Mesothelial cell of epicardium (in vitro differentiated cells): Measurements from ENCODE around the gene LAMC2. TPM values are rescaled to one million over a fixed set of nuclear protein-coding genes. Genes with fewer than 3 reads are reported as not detected.

Experiments used
- DNase-seq, 2 experiments: peaks; one replicate each; pipeline ENCODE4 v3.0.0; 2021; ENCODE audit warnings: low spot score in 2 of 2; ENCODE audit not compliant: unreplicated experiment in 2 of 2
- H3K27ac Mint-ChIP-seq: 2 replicates; pipeline ENCODE4 v1.8.0; 2021; ENCODE audit warnings: mixed read lengths
- H3K27me3 Mint-ChIP-seq: 2 replicates; pipeline ENCODE4 v1.8.0; 2021; ENCODE audit warnings: low read depth, mixed read lengths
- H3K36me3 Mint-ChIP-seq: 2 replicates; pipeline ENCODE4 v1.8.0; 2021; ENCODE audit warnings: mixed read lengths
- H3K4me1 Mint-ChIP-seq: 2 replicates; pipeline ENCODE4 v1.8.0; 2021; ENCODE audit warnings: mixed read lengths
- H3K4me3 Mint-ChIP-seq: 2 replicates; pipeline ENCODE4 v1.8.0; 2021; ENCODE audit warnings: mild to moderate bottlenecking, moderate library complexity, mixed read lengths
- H3K9me3 Mint-ChIP-seq: 2 replicates; pipeline ENCODE4 v1.8.0; 2021; ENCODE audit warnings: mixed read lengths
- CTCF ChIP-seq: fragments of 200-600 bp; sonication (generic); IDR thresholded peaks from one replicate; pipeline ENCODE4 v1.5.0; 2021; ENCODE audit warnings: antibody characterized with exemption; ENCODE audit not compliant: unreplicated experiment
- total RNA-seq: library from RNA; stranded (reverse); gene quantifications from 3 replicates; pipeline ENCODE4 v1.2.1, GENCODE V29; 2021

The LAMC2 gene
- total RNA-seq, 1 donor from 2014 or later = 10.4 TPM

- no peak for TF ChIP-seq CTCF
Measured at GRCh38 chr1:183222909-183223308, 36.8 kb downstream of the LAMC2 start.

GRCh38 chr1:183223467-183223866 is 37.4 kb downstream of the LAMC2 start:
- Mint-ChIP-seq H3K9me3 (no peaks in the 10 kb centered on the region), H3K4me3 (no peak overlapping the region), H3K27ac (no peak overlapping the region), H3K4me1 (peaks cover 16% of the 10 kb centered on the region), H3K27me3 (no peaks in the 10 kb centered on the region), H3K36me3 (no peaks in the 10 kb centered on the region)
- DNase-seq = no peak
- TF ChIP-seq CTCF = no peak

More at GRCh38 chr1:183222909-183223308, 36.8 kb downstream of the LAMC2 start:
- no peaks in the 10 kb centered on the region for H3K9me3 Mint-ChIP-seq
- H3K4me1 Mint-ChIP-seq = peaks cover 19% of the 10 kb centered on the region
- H3K27ac Mint-ChIP-seq = no peak overlapping the region
- H3K36me3 Mint-ChIP-seq = no peaks in the 10 kb centered on the region
- H3K4me3 Mint-ChIP-seq = no peak overlapping the region
- no peak for DNase-seq
- H3K27me3 Mint-ChIP-seq = no peaks in the 10 kb centered on the region

- Mint-ChIP-seq H3K27me3 (no peaks in the 10 kb centered on the region), H3K4me3 (no peak overlapping the region), H3K27ac (no peak overlapping the region), H3K4me1 (peaks cover 15% of the 10 kb centered on the region), H3K36me3 (no peaks in the 10 kb centered on the region), H3K9me3 (no peaks in the 10 kb centered on the region)
- no peak for DNase-seq
- no peak for TF ChIP-seq CTCF
Measured at GRCh38 chr1:183226361-183226760, 40.3 kb downstream of the LAMC2 start.

GRCh38 chr1:183226963-183227362 is 40.9 kb downstream of the LAMC2 start:
- H3K9me3 Mint-ChIP-seq = no peaks in the 10 kb centered on the region
- peaks cover 15% of the 10 kb centered on the region for H3K4me1 Mint-ChIP-seq
- no peaks in the 10 kb centered on the region for H3K36me3 Mint-ChIP-seq
- H3K4me3 Mint-ChIP-seq = no peak overlapping the region
- no peaks in the 10 kb centered on the region for H3K27me3 Mint-ChIP-seq
- no peak for DNase-seq
- no peak overlapping the region for H3K27ac Mint-ChIP-seq
- no peak for TF ChIP-seq CTCF

- DNase-seq = peak in 1 of 2 experiments; percentile 56
- H3K27me3 Mint-ChIP-seq = no peaks in the 10 kb centered on the region
- H3K27ac Mint-ChIP-seq = no peak overlapping the region
- H3K36me3 Mint-ChIP-seq = no peaks in the 10 kb centered on the region
- H3K9me3 Mint-ChIP-seq = no peaks in the 10 kb centered on the region
- no peak overlapping the region for H3K4me3 Mint-ChIP-seq
- H3K4me1 Mint-ChIP-seq = peaks cover 15% of the 10 kb centered on the region
- TF ChIP-seq CTCF = peak; percentile 60
Measured at GRCh38 chr1:183227422-183228346, 41.6 kb downstream of the LAMC2 start.
